ENCODE data around the gene TRIM7.

DNA sequence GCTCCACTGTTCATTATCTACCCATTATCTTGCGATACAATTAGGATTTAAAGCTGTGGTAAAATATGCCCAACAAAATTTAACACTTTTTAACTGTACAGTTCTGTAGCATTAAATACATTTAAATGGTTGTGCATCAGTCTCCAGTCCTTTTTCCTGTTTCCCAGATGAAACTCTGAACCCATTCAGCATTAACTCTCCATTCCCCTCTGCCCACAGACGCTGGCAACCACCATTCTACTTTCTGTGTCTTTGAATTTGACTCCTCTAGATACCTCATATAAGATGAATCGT lies 2.9 kb upstream of the TRIM7 start:
- TF ChIP-seq, protein P1, sequence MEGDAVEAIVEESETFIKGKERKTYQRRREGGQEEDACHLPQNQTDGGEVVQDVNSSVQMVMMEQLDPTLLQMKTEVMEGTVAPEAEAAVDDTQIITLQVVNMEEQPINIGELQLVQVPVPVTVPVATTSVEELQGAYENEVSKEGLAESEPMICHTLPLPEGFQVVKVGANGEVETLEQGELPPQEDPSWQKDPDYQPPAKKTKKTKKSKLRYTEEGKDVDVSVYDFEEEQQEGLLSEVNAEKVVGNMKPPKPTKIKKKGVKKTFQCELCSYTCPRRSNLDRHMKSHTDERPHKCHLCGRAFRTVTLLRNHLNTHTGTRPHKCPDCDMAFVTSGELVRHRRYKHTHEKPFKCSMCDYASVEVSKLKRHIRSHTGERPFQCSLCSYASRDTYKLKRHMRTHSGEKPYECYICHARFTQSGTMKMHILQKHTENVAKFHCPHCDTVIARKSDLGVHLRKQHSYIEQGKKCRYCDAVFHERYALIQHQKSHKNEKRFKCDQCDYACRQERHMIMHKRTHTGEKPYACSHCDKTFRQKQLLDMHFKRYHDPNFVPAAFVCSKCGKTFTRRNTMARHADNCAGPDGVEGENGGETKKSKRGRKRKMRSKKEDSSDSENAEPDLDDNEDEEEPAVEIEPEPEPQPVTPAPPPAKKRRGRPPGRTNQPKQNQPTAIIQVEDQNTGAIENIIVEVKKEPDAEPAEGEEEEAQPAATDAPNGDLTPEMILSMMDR (conservative IDR thresholded peaks at IDR 0.05; ENCODE audit: low read depth, low read length), result no peak
- no peak for TF ChIP-seq EZH2 (IDR thresholded peaks at IDR 0.05; ENCODE audit: borderline replicate concordance, low read depth, low read length, poor library complexity, severe bottlenecking)
